HG02610 (cell line): ENCODE data around the gene TGM5.
"Not testable (repeated sequence)": the region's sequence is repeated elsewhere in the genome, so short reads cannot be mapped to it uniquely, and the experiment has no call there.

Experiments
- ATAC-seq: cut with Tn5 transposase; IDR thresholded peaks from one replicate; pipeline ENCODE4 v1.9.1; 2021; ENCODE audit warnings: mild to moderate bottlenecking, moderate library complexity; ENCODE audit not compliant: unreplicated experiment

The TGM5 gene

GRCh38 chr15:43218908-43219706 is 47.6 kb downstream of the TGM5 start:
- ATAC-seq = no peak

- ATAC-seq = no peak
These were observed 50.8 kb downstream of the TGM5 start for GRCh38 chr15:43215961-43216360.

- ATAC-seq = no peak
These were observed 52.0 kb downstream of the TGM5 start for GRCh38 chr15:43214592-43215295.

- ATAC-seq = no peak
These were observed 52.6 kb downstream of the TGM5 start for GRCh38 chr15:43214169-43214568.

GRCh38 chr15:43213466-43213865 is 53.3 kb downstream of the TGM5 start:
- ATAC-seq = no peak

- ATAC-seq = no peak
These were observed 53.8 kb downstream of the TGM5 start for GRCh38 chr15:43212951-43213350.

GRCh38 chr15:43212299-43212698 is 54.4 kb downstream of the TGM5 start:
- no peak for ATAC-seq

GRCh38 chr15:43211224-43211735 is 55.4 kb downstream of the TGM5 start:
- no peak for ATAC-seq

- ATAC-seq = no peak
These were observed 55.9 kb downstream of the TGM5 start for GRCh38 chr15:43210807-43211206.

GRCh38 chr15:43210172-43210745 is 56.5 kb downstream of the TGM5 start:
- ATAC-seq = no peak

GRCh38 chr15:43209059-43209824 is 57.5 kb downstream of the TGM5 start:
- no peak for ATAC-seq

- no peak for ATAC-seq
These were observed 58.4 kb downstream of the TGM5 start for GRCh38 chr15:43208052-43209002.

- ATAC-seq = no peak
These were observed 59.7 kb downstream of the TGM5 start for GRCh38 chr15:43207024-43207423.

GRCh38 chr15:43206054-43206453 is 60.7 kb downstream of the TGM5 start:
- no peak for ATAC-seq

- ATAC-seq = no peak
These were observed 62.5 kb downstream of the TGM5 start for GRCh38 chr15:43204016-43204901.

GRCh38 chr15:43199945-43200488 is 66.7 kb downstream of the TGM5 start:
- no peak for ATAC-seq

GRCh38 chr15:43198992-43199391 is 67.7 kb downstream of the TGM5 start:
- no peak for ATAC-seq

- not testable (repeated sequence) for ATAC-seq
These were observed 68.2 kb downstream of the TGM5 start for GRCh38 chr15:43198556-43198955.

GRCh38 chr15:43197773-43198172 is 69.0 kb downstream of the TGM5 start:
- ATAC-seq = not testable (repeated sequence)
